ENCODE data around the gene COBLL1. TPM values are rescaled to one million over a fixed set of nuclear protein-coding genes. Genes with fewer than 3 reads are reported as not detected.

The COBLL1 gene
- total and polyA plus RNA-seq, 2 experiments from 2014 or later = 87.3 to 146 TPM

GRCh38 chr2:164796999-164797398 is 44.6 kb downstream of the COBLL1 start:
- TF ChIP-seq EZH2phosphoT487 (IDR thresholded peaks at IDR 0.05; ENCODE audit: low read depth, severe bottlenecking, unreplicated experiment) (no peak), CTCF (IDR thresholded peaks at IDR 0.05; ENCODE audit: poor library complexity) (no peak), EZH2 (IDR thresholded peaks at IDR 0.05; ENCODE audit: borderline replicate concordance) (no peak)
- Histone ChIP-seq H4K20me1 (ENCODE audit: insufficient read depth, poor library complexity, severe bottlenecking) (no peaks in the 10 kb centered on the region), H3K4me1 (ENCODE audit: insufficient read depth) (peaks cover 18% of the 10 kb centered on the region), H3K36me3 (replicated peaks; ENCODE audit: insufficient read depth, low read depth) (no peaks in the 10 kb centered on the region), H2AFZ (no peak overlapping the region), H3K9me3 (ENCODE audit: low read depth) (no peaks in the 10 kb centered on the region), H3K27me3 (no peaks in the 10 kb centered on the region), H3K4me2 (no peak overlapping the region), H3K79me2 (peaks cover 91% of the 10 kb centered on the region), H3K4me3 (no peak overlapping the region), H3K9me2 (replicated peaks; ENCODE audit: insufficient read depth) (no peaks in the 10 kb centered on the region), H3K27ac (no peak overlapping the region)
- 98% methylated on average over 2 of the region's 2 CpGs for WGBS (ENCODE audit: low lambda C conversion rate, missing lambda C conversion rate)
- DNase-seq (ENCODE audit: low spot score) = no peak

GRCh38 chr2:164794432-164795231 is 47.0 kb downstream of the COBLL1 start:
- no peak for DNase-seq (ENCODE audit: low spot score)
- Histone ChIP-seq H3K27me3 (no peaks in the 10 kb centered on the region), H3K9me3 (ENCODE audit: low read depth) (no peaks in the 10 kb centered on the region), H3K4me2 (no peak overlapping the region), H3K4me3 (no peak overlapping the region), H3K27ac (no peak overlapping the region), H3K36me3 (replicated peaks; ENCODE audit: insufficient read depth, low read depth) (no peaks in the 10 kb centered on the region), H3K4me1 (ENCODE audit: insufficient read depth) (peaks cover 19% of the 10 kb centered on the region), H4K20me1 (ENCODE audit: insufficient read depth, poor library complexity, severe bottlenecking) (peaks cover 5% of the 10 kb centered on the region), H3K79me2 (peaks cover 96% of the 10 kb centered on the region), H2AFZ (no peak overlapping the region), H3K9me2 (replicated peaks; ENCODE audit: insufficient read depth) (no peaks in the 10 kb centered on the region)
- WGBS (ENCODE audit: low lambda C conversion rate, missing lambda C conversion rate) = 76% methylated on average over 4 of the region's 4 CpGs
- TF ChIP-seq CTCF (IDR thresholded peaks at IDR 0.05; ENCODE audit: poor library complexity) (no peak), EZH2 (IDR thresholded peaks at IDR 0.05; ENCODE audit: borderline replicate concordance) (no peak), EZH2phosphoT487 (IDR thresholded peaks at IDR 0.05; ENCODE audit: low read depth, severe bottlenecking, unreplicated experiment) (no peak)

GRCh38 chr2:164794016-164794415 is 47.6 kb downstream of the COBLL1 start:
- Histone ChIP-seq H3K27me3 (no peaks in the 10 kb centered on the region), H3K4me1 (ENCODE audit: insufficient read depth) (peaks cover 19% of the 10 kb centered on the region), H3K9me3 (ENCODE audit: low read depth) (no peaks in the 10 kb centered on the region), H3K36me3 (replicated peaks; ENCODE audit: insufficient read depth, low read depth) (no peaks in the 10 kb centered on the region), H3K4me3 (no peak overlapping the region), H3K27ac (peak overlapping the region; percentile 28), H3K4me2 (no peak overlapping the region), H3K79me2 (peaks cover 96% of the 10 kb centered on the region), H4K20me1 (ENCODE audit: insufficient read depth, poor library complexity, severe bottlenecking) (peaks cover 5% of the 10 kb centered on the region), H2AFZ (no peak overlapping the region), H3K9me2 (replicated peaks; ENCODE audit: insufficient read depth) (no peaks in the 10 kb centered on the region)
- DNase-seq (ENCODE audit: low spot score) = no peak
- no peak for TF ChIP-seq EZH2phosphoT487 (IDR thresholded peaks at IDR 0.05; ENCODE audit: low read depth, severe bottlenecking, unreplicated experiment)
- TF ChIP-seq CTCF (IDR thresholded peaks at IDR 0.05; ENCODE audit: poor library complexity) = no peak
- TF ChIP-seq EZH2 (IDR thresholded peaks at IDR 0.05; ENCODE audit: borderline replicate concordance) = no peak

Measured in hepatocyte (in vitro differentiated cells).